GM12874 (cell line): ENCODE measurements around the gene MTCH1.

Experiments used
- CTCF ChIP-seq: IDR thresholded peaks from 2 replicates; pipeline ENCODE4 v1.5.1; 2011; ENCODE audit warnings: low read depth, mild to moderate bottlenecking, control low read depth, low read length, moderate library complexity; ENCODE audit not compliant: insufficient read depth

The MTCH1 gene

GRCh38 chr6:36955671-36956445 is 30.1 kb downstream of the MTCH1 start:
- no peak for TF ChIP-seq CTCF

- no peak for TF ChIP-seq CTCF
Observed at GRCh38 chr6:36955136-36955535, 30.9 kb downstream of the MTCH1 start.

- TF ChIP-seq CTCF, result no peak
Observed at GRCh38 chr6:36954262-36954931, 31.6 kb downstream of the MTCH1 start, which contains the start of gene PI16. Gene PI16 (plus strand): TSS chr6:36954738. CDS start chr6:36954761, 23 bp downstream.

GRCh38 chr6:36953931-36954261 is 32.1 kb downstream of the MTCH1 start:
- TF ChIP-seq CTCF, result no peak

- TF ChIP-seq CTCF, result no peak
Observed at GRCh38 chr6:36949636-36950035, 36.4 kb downstream of the MTCH1 start.

GRCh38 chr6:36947570-36948351 is 38.2 kb downstream of the MTCH1 start:
- no peak for TF ChIP-seq CTCF

GRCh38 chr6:36946526-36946925 is 39.5 kb downstream of the MTCH1 start:
- no peak for TF ChIP-seq CTCF
